GM19372 (cell line): ENCODE results near the gene WASHC3.
"Not testable (repeated sequence)": the region's sequence is repeated elsewhere in the genome, so short reads cannot be mapped to it uniquely, and the experiment has no call there.

ENCODE experiments used
- ATAC-seq: cut with Tn5 transposase; IDR thresholded peaks from one replicate; pipeline ENCODE4 v1.9.1; 2021; ENCODE audit warnings: mild to moderate bottlenecking, low read depth, moderate library complexity; ENCODE audit not compliant: unreplicated experiment

Gene WASHC3, protein sequence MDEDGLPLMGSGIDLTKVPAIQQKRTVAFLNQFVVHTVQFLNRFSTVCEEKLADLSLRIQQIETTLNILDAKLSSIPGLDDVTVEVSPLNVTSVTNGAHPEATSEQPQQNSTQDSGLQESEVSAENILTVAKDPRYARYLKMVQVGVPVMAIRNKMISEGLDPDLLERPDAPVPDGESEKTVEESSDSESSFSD

DNA sequence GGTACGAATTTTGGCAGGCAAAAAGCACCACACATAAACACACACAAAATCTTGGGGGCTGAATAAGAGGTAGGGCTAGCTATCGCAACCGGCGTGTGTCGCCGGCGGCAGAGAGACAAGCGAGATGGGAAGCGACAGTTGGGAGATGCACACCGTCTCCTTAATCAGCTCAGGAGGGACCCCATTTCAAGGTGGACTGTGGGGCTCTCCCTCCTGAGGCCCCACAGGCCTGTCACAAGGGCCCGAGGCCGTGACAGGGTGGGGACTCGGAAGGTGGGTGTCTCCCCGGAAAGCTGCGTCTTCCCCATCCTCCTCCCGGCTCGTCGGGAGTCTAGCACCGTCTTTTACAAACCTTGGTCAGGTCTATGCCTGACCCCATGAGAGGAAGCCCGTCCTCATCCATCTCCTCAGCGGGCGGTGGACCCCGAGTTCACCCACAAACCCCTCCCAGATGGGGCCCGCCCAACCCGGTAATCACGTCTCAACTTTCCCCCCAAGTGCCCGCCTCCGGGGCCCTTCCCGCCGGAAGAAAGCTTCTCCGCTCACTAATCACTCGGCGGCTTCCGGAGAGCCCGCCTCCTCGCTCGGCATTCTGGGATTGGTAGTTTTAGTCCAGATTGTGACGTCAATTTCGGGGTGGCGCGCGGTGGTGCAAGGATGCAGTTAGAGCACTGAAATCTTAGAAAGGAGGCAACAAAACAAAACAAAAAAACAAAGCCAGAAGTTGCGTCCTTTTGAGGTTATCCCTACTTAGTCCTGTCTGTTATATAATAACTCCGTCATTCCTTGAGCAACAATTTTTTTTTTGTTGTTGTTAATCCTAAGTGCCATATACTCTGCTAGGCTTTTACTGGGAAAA, at the start of gene WASHC3:
WASHC3 (minus strand) TSS at position 432 of the 859 bp plus-strand sequence; CDS start at position 403, 29 bp downstream.
- peak; percentile 90 for ATAC-seq

DNA sequence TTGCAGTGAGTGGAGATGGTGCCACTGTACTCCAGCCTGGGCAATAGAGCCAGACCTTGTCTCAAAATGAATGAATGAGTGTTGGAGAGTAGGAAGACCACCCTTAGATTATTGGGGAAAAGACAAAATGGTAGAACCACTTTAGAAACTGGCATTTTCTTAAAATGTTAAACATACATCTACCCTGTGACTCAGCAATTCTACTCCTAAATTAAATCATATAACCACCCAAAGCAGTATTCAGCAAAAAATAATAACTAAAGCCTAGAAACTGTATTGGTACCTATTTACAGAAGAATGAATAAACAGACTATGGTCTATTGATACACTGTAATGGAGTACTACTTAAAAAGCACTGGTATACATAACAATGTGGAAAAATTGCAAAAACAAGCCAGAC, 49.0 kb upstream of the WASHC3 start:
- ATAC-seq: no peak

DNA sequence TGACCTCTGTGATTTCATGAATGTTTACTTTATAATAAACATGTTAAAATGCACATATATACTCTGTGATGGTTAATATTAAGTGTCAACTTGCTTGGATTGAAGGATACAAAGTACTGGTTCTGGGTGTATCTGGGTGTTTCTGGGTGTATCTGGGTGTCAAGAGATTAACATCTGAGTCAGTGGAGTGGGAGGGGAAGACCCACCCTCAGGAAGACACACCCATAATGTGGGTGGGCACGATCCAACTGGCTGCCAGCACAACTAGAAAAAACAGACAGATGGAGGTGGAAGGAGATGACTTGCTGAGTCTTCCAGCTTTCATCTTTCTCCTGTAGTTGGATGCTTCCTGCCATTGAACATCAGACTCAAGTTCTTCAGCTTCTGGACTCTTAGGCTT, 46.2 kb upstream of the WASHC3 start:
- no peak for ATAC-seq

DNA sequence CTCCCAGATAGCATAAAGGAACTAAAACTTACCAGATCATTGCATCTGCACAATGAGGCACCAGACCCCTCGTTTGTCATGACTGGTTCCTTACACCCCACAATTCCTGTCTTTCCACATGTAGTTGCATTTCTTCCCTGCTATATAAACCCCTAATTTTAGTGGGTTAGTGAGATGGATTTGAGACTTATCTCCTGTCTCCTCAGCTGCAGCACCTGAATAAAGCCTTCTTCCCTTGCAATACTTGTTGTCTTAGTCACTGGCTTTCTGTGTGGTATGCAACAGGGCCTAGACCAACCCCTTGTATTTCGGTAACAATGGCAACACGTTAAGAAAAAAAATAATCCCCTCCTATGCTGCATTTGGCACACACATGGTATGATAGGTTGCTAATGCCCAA, 45.1 kb upstream of the WASHC3 start:
- no peak for ATAC-seq

DNA sequence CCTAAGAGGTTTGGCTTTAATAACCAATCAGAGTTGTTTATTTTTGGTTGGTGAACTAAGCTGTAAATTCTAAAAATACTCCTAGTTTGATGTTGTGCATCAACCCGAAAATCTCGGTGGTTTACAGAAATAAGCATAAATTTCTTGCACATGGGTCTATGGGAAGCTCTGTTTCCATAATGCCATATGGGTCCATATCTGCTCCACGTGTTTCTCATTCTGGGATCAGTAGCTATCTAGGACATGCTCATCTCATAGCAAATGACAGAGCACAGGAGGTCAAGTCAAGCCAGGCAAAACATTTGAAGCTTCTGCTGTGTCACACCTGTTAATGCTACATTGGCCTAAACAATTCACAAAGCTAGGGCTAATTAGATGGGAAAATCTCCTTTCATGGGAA, 35.1 kb upstream of the WASHC3 start:
- no peak for ATAC-seq

DNA sequence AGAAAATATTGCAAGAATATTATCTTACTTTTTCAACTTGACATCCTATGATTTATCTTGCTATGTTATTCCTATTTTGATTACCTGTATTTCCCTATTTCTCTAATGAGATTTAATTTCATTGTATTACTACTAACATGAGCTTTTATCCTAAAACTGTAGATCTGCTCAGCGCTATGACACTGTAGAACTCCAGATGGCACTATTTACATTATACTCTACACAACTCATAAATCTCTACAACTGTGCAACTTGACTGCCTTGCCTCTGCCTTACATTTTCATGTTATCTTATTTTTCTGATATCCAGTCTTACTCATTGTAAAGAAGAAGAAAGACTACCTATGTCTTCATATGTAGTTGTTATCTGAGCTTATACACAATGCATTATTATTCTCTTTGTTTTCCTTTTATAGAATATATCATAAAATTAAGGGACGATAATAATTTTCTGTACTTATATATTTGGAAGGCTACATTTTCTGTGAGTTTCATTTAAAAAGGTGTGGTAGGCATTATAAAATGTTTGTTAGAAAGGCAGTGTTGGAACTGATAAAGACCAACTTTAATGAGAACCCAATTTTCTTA, 34.0 kb upstream of the WASHC3 start:
- ATAC-seq: no peak

DNA sequence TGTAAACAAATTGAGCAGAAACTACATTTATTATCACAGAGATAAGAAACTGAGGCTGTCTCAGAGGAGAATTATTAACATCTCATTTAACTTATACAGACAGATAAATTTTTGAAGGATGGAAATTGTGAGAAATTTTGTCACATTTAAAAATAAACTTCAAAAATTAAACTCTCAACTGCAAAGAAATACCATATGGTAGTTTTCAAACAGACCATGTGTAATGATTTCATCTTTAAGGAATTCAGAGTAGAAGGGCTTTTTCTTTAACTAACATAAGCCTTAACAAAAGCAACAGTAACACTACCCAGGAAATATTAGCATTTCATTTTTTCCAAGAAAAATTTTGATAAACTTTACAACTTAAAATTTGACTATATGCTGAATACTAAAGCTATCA, 31.5 kb upstream of the WASHC3 start:
- no peak for ATAC-seq

DNA sequence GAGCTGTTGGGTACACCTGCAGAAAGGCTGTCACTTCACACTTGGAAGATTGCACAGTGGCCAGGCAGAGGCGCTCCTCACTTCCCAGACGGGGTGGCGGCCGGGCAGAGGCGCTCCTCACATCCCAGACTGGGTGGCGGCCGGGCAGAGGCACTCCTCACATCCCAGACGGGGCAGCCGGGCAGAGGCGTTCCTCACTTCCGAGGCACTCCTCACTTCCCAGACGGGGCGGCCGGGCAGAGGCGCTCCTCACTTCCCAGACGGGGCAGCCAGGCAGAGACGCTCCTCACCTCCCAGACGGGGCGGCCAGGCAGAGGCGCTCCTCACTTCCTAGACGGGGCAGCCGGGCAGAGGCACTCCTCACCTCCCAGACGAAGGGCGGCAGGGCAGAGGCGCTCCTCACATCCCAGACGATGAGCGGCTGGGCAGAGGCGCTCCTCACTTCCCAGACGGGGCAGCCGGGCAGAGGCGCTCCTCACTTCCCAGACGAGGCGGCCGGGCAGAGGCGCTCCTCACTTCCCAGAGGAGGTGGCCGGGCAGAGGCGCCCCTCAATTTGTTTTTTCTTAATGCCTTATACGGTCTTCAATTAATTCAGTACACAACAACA, 27.5 kb upstream of the WASHC3 start:
- ATAC-seq: not testable (repeated sequence)

DNA sequence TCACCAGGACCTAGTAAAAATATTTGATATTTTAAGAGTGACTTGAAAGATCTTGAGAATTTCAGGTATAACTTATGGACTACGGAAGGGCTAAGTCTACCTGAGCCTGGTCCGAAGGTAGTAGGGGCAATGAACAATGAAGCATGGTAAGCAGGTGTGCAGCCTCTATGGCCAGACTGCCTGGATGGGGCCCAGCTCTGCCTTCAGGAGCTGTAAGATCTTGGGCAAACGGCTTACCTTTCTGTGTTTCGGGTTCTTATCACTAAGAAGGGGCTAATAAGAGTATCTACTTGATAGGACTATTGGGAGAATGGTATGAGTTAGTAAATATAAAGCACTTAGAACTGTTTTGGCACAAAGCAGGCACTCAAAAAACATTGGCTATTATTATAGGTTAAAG, 19.1 kb upstream of the WASHC3 start:
- no peak for ATAC-seq

DNA sequence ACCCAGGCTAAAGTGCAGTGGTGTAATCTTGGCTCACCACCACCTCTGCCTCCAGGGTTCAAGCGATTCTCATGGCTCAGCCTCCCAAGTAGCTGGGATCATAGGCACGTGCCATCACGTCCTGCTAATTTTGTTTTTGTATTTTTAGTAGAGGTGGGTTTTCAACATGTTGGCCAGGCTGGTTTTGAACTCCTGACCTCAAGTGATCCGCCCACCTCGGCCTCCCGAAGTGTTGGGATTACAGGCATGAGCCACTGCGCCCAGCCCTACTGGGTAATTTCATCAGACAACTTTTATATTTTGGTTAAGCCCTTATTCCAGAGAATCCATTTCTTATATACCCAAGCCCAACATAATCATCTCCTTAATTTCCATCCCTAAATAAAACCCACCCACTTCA, 10.3 kb upstream of the WASHC3 start:
- ATAC-seq: not testable (repeated sequence)

DNA sequence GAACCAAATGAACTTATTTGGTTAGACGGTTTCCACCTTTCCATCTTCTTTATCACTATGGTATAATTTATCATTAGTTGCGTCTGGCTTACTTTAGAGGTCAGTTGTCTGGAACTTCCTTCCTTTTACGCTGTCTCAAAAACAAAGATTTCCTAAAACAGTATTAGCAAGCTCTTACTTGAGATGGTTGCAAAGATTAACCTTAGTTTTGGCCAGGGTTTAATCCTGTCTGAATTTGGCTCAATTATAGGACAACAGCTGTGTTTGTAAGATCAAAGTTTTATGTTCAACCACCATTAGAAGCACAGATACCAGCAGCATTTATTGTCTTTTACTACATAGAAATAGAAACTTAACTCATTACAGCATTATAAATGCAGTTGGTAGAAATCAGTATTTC, 7.9 kb upstream of the WASHC3 start:
- no peak for ATAC-seq

DNA sequence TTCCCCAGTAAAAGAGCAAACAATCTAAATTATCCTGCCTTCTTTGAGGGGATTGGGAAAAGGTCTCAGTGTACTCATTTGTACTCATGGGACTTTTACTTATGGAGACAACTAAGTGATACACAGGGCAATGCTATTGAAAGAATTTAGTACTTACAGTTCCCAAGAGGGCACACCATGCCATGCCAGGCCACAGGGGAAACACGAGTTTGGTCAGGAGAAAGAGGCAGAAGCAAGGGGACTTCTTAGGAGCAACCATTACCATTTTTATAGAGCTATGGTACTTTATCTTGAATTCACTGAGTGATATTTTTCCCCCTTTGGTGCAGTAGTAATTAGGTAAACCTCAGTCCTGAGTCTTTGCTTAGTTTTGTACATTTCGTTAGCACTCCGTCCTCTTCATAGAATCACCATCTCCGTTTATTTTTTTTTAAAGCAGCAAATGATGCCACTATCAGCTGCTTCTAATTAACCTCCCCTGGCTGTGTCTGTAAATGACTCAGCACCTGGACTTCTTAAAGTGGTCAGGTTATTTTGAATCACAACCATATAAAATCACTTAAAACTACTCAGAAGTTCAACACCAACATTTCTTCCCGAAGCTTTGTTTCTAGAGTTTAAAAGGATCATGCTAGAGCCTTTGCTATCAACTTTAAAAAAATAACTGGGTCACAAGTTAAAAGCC, 5.9 kb upstream of the WASHC3 start:
- ATAC-seq: no peak

DNA sequence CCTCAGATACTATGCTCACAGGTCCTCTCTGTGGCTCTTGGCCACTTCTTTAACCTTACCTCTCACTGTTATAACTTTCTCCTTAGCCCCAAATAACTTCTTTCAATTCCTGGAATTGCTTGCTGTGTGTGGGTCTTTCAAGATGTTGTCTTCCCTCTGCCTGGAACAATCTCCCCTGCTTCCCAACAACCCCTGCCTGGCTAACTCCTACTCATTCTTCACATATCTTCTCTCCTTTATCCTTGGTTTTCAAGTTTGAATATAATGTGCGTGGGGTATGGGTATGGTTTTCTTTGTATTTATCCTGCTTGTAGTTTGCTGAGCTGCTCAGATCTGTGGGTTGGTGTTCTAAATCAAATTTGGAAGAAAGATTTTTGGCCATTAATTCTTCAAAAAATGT, 2.7 kb upstream of the WASHC3 start:
- ATAC-seq: no peak

DNA sequence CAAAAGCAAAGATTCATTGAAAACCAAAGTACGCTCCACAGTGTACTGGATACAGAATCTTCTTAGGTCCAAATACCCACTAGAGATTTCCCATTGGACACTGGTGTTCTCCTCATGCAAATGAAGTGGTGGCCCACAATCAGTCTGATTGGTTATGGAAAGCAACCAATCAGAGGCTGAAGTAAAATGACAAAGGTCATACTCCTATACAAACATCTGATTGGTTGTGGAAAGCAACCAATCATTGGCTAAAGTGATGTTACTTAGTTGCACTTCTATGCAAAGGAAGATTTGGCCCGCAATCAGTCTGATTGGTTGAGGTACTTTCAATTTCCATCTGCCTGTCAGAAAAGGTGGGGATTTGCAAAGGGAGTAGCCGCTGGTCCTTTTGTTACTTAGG, 1.3 kb upstream of the WASHC3 start:
- no peak for ATAC-seq

DNA sequence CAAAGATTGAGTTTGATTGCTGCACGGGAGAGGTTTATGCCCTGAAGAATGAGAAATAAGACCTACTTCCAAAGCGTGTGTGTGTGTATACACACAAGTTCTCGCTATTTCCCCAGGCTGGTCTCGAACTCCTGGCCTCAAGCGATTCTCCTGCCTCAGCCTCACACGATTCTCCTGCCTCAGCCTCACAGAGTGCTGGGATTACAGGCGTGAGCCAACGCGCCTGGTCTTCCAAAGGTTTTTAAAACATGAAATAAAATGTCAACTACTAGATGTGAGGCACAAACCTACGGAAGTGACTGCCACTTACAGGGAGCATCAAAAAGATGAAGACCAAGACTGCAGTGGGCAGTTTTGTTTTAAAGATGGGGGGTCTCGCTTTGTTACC, 622 bp upstream of the WASHC3 start:
- no peak for ATAC-seq

DNA sequence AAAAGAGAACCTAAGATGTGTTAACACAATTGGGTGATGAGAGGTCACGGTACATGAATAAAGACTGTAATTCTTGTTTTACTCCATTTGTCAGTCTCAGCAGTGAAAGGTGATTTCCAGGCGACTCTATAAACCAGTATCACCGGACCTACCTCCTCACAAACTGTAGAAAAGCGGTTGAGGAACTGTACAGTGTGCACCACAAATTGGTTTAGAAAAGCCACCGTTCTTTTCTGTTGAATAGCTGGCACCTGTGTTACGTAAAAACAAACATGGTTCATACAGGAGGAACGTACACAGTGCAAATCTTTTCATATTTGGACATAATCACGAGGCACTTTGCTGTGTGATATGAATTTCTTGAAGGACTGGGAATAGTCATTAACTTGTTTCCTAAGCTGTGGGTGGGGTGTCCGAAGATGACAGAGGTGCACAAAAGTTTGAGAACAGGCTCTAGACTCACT, 663 bp downstream of the WASHC3 start:
- peak; percentile 38 for ATAC-seq

DNA sequence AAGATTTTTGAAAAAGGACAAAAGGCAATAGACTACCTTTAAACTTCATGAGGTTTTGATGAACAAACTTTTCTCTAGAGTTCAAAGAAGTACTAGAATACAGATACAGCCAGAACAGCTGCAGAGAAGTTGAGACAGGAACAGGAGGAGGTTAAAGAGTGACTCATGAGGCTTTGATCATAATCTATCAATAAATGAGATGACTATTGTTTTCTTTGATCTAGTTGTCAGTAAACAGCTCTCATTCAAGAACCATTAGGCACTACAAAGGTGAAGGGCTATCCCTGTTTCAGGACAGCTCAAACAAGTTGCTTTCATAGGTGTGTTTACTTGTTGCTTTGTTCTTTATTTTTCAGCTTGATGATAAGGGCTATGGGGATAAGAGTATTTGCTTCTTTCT, 2.4 kb downstream of the WASHC3 start:
- ATAC-seq: no peak

DNA sequence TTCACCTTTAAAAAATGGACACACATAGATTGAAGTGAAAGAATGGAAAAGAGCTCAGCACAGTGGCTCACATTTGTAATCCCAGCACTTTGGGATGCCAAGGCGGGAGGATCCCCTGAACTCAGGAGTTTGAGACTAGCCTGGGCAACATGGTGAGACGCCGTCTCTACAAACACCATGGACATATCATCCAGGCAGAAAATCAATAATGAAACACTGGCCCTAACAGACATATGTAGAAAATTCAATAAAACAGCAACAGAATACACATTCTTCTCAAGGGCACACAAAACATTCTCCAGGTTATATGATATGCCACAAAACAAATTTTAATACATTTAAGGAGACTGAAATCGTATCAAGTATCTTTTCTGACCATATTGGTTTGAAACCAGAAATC, 7.4 kb downstream of the WASHC3 start:
- no peak for ATAC-seq

DNA sequence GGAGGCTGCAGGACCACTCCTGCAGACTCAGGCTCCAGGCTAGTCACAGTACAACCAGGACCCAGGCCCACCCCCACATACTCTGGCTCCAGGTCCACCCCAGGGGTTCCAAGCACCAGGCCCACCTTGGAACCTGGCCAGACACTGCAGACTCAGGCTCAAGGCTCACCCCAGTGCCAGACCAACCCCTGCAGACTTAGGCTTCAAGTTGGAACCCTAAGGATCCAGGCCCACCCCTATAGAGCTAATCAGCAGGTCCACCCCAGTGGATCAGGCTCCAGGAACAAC, 8.8 kb downstream of the WASHC3 start:
- no peak for ATAC-seq

DNA sequence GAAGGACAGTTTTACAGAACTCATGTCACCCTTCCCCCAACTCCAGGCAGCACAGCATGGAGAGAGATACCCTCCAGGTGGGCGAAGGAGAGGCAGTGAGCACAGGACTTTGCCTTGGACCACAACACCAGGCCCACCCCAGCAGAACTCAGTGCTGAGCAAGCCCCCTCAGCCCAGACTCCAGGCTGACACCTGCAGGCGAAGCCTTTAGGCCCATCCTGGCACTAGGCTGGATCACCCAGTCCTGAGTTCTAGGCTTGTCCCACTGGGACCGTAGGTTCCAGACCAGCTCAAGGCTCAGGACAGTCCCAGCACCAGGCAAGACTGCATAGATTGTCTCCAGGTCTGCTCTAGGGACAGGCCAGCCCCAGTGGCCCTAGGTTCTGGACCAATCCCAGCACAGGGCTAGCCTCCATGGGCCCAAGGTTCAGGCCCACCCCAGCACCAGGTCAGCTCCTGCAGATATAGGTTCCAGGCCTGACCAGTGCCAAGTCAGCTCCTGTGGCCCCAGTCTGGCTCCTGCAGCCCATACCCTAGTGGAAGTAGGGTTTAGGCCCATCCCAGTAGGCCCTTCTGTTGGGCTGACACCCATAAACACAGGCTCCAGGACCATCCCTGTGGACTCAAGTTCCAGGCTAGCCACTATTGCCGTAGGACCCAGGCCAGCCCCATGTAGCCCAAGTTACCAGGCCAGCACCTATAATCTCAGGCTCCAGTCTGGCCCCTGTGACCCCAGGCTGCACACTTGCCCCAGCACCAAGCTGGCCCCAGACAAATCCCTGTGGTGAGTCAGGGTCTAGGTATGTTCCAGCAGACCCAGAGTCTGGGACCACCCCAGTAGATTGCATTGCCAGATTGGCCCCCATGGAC, 9.4 kb downstream of the WASHC3 start:
- no peak for ATAC-seq
